GM19455 (cell line): ENCODE measurements around the gene SOX8.
"Not testable (repeated sequence)": the region's sequence is repeated elsewhere in the genome, so short reads cannot be mapped to it uniquely, and the experiment has no call there.

ENCODE experiments used
- ATAC-seq: cut with Tn5 transposase; IDR thresholded peaks from one replicate; pipeline ENCODE4 v1.9.1; 2021; ENCODE audit not compliant: unreplicated experiment

SOX8 gene

DNA sequence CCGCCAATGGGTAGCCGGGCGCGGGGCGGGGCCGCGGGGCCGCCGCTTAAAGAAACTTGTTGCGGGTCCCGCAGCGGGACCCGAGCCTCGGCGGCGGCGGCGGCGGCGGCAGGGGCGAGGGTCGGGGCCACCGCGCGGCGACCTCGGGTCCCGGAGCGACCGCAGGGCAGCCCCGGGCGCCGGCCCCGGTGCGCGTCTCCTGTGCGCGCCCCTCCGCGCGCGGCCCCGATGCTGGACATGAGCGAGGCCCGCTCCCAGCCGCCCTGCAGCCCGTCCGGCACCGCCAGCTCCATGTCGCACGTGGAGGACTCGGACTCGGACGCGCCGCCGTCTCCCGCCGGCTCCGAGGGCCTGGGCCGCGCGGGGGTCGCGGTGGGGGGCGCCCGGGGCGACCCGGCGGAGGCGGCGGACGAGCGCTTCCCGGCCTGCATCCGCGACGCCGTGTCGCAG is at the start of gene SOX8:
TSS of gene SOX8 (plus strand) at position 76 of the 450 bp plus-strand sequence. CDS start at position 229, 153 bp downstream.
- no peak for ATAC-seq

DNA sequence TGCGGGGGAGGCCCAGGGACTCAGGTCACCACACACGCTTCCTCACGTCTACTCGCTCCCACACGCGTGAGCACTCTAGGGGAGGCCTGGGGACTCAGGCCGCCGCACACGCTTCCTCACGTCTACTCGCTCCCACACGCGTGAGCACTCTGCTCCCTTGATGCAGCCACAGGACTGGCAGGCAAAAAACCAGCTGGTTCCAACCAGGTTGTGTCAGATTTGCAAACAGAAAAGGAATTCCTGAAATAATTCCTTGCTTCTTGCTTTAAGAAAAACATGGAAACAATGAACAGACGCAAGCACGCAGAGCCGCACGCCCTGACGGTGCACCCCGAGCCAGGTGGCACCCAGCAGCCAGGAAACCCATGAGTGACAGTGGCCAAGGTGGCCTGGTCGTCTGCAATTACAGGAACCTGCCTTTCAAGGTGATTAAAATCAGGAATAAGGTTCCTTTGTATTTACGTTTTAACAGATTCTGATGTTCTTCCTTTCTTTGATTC is 48.7 kb upstream of the SOX8 start:
- ATAC-seq = no peak

DNA sequence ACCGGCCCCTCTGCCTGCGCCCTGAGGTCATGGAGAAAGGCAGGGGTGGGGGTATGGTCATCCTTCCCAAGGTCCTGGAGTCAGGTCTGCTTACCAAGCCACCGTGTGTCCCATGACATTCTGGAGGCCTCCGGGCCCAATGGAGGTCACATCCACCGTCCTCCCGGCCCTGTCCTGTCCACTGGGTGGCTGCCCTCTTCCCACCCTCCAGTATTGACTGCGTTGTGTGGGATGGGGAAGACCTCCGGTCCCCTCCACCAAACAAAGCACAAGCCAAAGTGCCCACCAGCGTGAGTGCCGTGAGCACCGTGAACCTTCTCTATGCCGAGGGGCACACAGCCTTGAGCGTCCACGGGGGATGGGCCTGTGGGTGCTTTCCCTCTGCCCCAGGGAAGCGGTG is 48.0 kb upstream of the SOX8 start:
- no peak for ATAC-seq

DNA sequence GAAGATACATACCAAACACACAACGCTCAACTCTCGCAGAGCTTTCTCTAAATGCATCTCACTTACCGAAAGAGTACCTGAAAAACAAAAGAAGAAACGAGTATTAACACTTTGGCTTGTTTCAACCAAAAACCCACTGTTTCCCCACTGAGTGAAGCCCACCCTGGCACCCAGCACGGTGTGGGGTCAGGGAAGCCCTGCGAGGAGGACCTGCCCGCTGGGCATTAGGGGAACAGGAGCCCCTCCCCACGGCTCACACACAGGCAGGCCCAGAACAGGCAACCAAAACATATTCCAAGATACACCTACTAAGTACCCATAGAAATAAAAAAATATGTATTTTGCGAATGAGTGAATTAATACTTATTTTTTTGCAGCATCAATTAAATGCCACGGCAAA is 47.4 kb upstream of the SOX8 start:
- ATAC-seq = no peak

DNA sequence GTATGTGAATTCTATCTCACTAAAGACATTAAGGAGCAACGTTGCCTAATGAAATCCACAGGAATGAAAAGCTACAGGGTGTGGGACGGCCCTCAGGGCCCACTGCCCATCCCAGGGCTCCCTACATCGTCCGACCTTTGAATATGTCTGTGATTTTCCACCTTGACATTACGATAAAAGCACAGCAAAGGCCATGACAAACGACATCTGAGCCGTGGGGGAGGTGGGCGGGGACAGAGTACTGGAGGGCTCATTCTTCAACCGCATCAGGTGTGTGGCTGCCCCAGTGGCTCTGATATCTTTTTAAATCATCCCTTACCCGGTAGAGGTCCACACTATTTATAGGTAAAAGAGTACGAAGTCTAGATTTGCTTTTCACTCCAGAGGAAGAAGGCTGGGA is 45.9 kb upstream of the SOX8 start:
- no peak for ATAC-seq

DNA sequence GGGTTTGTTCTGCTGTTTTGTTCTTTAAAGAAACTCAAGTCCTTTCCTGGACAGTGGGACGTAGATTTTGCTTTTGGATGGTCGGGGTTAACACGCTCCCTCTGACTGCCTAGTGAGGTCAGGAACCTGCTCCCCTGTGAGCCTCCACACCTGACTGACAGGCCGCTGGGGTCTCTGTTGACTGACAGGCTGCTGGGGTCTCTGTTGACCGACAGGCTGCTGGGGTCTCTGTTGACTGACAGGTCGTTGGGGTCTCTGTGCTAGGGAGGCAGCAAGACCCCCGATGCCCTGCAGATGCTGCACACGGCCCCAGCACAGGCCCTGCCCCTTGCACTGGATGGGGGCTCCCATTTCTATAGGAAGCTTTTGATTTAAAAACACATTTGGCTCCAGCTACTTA is 44.3 kb upstream of the SOX8 start:
- no peak for ATAC-seq

DNA sequence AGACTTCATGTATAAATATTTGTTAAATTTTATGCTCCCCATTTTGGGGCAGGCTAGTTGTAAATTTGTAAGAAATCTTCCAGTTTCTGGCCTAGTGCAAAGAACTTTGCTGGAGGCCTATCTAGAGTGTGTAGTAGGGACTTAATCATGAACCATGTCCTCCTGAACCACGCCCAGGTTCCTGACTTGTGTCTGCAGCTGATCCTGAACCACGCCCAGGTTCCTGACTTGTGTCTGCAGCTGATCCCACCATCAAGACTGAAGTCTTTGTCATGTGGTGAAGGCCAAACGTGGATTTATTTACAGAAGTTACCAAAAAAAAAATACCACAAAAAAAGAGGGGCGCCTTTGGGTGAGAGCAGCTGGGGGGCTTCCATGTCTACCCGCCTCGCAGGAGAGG is 43.8 kb upstream of the SOX8 start:
- ATAC-seq = no peak

DNA sequence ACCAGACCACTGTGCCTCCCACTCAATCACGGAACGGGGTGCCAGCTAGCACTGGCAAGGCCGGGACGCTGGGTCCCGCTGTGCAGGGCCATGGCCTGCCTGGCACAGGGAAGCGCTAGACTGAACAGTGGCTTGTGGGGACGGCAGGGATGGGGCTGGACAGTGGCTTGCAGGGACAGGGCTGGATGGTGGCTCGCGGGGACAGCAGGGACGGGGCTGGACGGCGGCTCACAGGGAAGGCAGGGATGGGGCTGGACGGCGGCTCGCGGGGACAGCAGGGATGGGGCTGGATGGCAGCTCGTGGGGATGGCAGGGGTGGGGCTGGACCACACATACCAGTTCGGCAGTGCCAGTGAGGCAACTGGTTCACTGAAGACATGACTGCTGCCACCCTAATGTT is 43.4 kb upstream of the SOX8 start:
- no peak for ATAC-seq

DNA sequence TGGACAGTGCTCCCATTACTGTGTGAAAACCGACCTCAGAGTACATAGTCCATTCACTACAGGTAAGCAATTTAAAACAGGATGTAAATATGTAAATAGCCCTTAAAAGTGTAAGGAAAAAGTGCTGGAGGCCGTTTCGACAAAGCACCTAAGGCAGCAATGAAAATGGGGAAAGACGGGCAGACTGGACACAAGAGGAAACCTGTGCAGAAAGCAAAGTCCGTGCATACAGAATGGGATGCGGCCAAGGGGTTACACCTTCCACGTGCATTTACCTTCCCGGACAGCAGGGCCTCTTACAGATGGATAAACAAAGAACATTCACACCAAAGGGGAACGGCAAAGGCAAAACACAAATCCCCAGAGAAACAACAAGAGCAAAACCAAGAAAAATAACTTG is 42.8 kb upstream of the SOX8 start:
- no peak for ATAC-seq

DNA sequence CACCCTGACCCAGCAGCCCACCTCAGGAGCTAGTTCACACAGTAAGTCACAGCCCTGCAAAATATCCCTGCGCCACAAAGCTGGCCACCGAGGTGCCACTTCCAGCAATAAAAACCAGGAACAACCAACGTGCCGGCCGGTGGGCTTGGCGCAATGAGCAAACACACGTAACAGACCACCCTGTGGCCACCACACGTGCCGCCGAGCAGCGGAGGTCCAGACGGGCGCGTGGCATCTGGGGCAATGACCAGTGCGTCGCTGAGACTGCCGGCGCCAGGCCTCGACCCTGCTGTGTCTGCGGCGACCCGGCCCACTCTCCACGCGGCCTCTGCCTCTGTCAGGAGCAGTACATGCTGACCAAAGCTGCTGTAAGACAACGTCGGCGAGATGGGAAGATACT is 42.3 kb upstream of the SOX8 start:
- no peak for ATAC-seq

DNA sequence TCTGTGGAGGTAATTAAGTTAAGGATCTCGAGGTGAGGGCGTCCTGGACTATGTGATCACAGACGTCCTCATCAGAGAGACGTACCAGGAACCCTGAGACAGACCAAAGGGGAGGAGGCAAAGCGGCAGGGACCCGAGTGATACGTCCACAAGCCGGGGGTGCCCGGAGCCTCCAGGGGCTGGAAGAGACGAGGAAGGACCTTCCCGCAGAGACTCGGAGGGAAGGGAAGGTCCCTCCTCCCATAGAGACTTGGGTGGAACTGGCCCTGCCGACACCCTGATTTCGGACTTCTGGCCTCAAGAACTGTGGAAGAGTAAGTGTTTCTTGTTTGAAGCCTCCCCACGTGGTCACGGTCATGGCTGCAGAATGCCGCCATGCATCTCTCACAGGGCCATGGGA is 41.6 kb upstream of the SOX8 start:
- ATAC-seq = no peak

DNA sequence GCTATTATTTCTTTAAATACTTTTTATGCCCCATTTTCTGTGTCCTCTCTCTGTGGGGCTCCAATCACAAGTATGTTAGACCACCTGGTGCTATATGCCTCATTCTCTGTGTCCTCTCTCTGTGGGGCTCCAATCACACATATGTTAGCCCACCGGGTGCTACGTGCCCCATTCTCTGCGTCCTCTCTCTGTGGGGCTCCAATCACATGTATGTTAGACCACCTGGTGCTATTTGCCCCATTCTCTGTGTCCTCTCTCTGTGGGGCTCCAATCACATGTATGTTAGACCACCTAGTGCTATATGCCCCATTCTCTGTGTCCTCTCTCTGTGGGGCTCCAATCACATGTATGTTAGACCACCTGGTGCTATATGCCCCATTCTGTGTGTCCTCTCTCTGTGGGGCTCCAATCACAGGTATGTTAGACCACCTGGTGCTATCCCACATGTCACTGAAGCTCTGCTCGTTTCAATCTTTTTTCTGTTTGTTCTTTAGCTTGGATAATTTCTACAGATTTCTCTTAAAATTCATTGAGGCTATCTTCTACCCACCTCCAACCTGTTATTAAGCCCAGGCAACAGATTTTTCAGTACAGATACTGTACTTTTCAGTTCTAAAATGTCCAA is 39.0 kb upstream of the SOX8 start:
- no peak for ATAC-seq

DNA sequence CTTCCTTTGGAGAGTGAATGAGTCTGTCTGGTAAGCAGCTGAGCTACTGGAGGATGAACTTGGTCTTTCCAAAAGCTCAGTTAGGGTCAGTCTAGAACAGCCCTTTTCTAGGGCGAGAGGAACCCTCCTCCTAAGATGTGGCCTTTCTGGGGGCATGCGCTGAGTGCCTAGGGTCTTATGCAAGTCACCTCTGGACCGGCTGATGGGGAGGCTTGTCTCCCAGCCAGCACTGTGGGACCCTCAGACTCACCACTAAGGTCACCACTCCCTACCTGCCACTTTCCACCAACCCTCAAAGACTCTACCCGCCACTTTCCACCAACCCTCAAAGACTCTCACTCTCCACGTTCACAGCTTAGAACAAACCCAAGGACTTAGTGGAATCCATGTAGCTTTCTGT is 37.6 kb upstream of the SOX8 start:
- ATAC-seq = no peak

DNA sequence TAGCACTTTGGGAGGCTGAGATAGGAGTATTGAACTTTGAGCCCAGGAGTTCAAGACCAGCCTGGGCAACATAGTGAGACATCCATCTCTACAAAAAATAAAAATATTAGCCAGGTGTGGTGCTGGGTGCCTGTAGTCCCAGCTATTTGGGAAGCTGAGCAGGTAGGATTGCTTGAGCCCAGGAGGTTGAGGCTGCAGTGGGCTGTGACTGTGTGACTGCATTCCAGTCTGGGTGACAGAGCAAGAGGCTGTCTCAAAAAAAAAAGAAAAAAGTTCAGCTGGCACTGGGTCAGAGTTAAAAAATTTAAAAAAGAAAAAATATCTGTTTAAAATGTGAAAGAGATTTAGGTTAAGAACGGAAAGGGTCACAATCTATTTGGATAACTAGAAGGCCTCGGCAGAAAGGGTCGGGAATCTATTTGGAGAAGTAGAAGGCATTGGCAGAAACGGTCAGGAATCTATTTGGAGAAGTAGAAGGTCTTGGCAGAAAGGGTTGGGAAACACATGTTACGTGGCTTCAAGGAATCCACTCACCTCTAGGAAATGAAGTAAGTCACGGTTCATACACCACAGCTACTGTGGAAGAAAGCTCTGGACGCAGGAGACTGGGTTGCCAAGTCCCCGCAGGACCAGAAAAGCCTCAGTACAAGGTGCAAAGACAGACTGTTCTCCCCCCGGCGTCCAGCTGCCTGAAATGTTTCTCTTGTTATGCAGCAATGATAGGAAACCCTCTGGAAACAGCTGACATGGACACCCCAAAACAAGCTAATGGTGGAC is 36.1 kb upstream of the SOX8 start:
- ATAC-seq = no peak

DNA sequence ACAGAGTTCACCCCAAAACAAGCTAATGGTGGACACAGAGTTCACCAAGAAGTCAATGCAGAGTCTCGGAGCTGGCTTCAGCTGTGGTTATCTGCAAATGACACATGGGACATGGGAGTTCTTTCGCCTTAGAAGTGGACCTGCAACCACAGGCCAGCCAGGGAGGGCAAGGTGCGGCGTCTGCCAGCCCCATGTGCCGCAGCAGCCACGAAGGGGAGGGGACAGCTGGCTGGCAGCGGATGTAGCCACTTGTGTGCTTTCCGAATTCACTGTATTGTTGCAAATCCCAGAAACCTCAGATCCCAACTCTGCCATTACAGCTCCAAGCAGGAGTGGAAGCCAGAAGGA is 35.5 kb upstream of the SOX8 start:
- ATAC-seq = no peak

DNA sequence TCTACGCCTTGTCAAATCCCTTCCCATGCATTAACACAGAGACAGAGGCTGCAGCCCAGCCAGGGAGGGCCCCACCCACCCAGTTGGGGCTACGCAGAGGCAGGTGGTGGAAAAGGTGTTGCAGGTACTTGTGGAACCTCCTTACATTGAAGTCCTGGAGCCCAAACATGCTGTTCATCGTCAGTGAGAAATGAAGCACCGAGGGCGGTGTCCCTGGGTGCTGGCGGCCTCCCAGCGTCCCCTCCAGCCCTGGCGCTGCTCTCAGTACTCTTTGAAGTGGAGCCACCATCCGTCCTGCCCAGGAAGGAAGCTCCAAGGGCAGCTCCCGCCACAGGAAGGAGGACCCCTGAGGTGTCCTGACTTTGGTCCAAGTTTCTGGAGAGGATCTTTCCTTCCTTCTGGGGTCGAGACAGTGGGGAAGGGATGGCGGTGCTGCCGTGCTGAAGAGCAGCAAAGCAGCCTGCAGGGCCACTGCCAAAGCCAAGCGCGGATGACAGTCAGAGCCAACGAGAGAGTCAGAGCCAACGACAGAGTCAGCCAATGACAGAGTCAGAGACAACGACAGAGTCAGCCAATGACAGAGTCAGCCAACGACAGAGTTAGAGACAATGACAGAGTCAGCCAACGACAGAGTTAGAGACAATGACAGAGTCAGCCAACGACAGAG is 34.2 kb upstream of the SOX8 start:
- no peak for ATAC-seq

DNA sequence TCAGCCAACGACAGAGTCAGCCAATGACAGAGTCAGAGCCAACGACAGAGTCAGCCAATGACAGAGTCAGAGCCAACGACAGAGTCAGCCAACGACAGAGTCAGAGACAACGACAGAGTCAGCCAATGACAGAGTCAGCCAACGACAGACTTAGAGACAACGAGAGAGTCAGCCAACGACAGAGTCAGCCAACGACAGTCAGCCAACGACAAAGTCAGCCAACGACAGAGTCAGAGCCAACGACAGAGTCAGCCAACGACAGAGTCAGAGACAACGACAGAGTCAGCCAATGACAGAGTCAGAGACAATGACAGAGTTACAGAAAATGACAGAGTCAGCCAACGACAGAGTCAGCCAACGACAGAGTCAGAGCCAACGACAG is 33.7 kb upstream of the SOX8 start:
- not testable (repeated sequence) for ATAC-seq

DNA sequence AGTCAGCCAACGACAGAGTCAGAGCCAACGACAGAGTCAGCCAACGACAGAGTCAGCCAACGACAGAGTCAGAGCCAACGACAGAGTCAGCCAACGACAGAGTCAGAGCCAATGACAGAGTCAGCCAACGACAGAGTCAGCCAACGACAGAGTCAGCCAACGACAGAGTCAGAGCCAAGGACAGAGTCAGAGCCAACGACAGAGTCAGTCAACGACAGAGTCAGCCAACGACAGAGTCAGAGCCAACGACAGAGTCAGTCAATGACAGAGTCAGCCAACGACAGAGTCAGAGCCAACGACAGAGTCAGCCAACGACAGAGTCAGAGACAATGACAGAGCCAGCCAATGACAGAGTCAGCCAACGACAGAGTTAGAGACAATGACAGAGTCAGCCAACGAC is 32.8 kb upstream of the SOX8 start:
- not testable (repeated sequence) for ATAC-seq

DNA sequence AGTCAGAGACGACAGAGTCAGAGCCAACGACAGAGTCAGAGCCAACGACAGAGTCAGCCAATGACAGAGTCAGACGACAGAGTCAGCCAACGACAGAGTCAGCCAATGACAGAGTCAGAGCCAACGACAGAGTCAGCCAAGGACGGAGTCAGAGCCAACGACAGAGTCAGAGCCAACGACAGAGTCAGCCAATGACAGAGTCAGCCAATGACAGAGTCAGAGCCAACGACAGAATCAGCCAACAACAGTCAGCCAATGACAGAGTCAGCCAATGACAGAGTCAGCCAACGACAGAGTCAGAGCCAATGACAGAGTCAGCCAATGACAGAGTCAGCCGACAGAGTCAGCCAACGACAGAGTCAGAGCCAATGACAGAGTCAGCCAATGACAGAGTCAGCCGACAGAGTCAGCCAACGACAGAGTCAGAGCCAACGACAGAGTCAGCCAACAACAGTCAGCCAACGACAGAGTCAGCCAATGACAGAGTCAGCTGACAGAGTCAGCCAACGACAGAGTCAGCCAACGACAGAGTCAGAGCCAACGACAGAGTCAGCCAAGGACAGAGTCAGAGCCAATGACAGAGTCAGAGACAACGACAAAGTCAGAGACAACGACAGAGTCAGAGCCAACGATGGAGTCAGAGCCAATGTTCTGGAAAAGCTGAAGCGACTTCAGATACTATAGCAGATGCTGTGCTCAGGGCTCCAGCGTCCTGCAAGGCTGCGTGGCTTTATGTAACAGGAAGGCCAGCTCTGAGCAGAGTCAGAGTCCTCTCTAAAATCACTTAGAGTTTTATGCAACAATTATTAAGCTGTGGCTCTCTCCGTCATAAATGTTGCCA is 30.6 kb upstream of the SOX8 start:
- ATAC-seq = not testable (repeated sequence)

DNA sequence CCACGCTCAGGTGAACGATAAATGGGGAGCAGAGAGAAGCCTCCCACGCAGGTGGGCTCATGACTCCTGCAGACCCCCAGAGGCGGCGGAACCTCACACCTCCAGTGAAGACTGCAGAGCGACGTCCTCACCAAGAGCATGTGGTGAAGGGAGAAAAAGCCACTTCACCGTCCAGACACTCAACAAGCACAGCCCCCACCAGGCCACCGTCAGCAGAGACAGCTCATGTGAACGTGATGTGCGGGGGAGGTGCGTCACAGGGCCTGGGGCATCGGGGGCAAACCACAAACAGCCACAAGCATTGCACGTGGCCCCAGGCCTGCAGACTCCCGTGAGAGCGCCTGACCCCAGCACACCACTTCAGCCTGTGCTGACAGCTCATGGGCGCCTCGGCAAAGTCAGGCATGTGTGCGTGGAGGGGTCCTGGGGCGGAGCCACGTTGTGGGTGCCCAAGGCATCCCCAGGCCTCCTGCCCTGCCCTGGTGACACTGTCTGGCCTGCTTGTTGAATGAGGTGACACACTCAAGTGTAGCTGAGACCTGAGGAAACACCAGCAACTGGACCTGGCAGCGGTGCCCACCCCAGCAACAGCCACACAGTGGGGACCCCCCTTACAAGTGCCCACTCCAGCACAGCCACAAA is 29.8 kb upstream of the SOX8 start:
- ATAC-seq = no peak

DNA sequence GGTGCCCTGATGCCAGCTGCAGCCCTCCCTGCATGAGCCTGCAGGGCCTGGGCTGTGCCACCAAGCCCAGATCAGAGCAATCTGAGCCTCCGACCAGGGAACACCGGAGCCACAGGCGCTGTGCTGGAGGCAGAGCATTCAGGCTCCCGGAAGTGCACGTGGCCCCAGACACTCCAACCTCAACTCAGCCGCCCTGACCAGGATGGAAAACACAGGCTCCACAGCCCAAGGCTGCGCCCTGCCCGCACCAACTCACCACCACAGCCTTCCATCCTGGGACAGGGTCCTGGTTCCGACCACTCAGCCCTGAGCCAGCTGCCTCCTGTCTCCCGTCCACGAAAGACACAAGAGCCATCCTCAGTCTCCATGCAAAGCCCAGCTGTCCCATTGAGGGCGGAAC is 29.2 kb upstream of the SOX8 start:
- no peak for ATAC-seq
